LoVo (cell line): ENCODE results near the gene PLXNC1.

Source experiments
- DNase-seq: peaks from one replicate; pipeline ENCODE4 v3.0.0-alpha.2; 2016; ENCODE audit warnings: low spot score

The PLXNC1 gene

GRCh38 chr12:94180558-94181296 is 32.4 kb downstream of the PLXNC1 start:
- DNase-seq, result no peak

DNA sequence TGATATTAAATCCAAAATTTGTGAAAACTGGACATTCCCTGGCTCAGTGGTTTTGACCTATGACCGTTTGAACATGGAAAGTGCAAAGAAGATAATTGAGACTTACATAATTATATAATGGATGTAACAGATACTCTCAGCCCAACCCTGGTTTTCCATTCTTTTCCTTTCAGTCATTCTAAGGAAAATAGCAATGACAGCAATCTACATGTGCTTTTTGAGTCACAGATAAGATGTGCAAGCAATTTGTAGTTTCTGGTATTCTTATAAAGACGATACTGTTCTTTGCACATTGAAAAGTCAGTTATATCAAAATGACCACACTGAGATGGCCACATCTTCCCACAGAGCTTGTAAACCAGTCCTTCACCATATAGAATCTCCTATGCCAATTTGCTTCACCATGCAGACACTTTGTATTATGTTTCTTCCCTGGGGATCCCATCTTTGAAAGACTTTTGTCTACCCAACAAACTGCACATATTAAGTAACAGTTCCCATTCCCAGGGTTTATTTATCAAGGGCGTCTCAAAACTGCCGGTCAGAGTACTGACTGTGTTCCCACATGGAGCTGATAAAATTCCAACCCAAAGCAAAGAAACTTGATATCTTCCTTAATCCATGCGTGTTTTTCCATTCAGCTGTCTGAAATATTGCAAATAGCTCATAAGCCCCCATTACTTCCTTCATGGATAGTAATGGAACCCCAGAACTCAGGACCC is 34.8 kb downstream of the PLXNC1 start:
- DNase-seq, result no peak

DNA sequence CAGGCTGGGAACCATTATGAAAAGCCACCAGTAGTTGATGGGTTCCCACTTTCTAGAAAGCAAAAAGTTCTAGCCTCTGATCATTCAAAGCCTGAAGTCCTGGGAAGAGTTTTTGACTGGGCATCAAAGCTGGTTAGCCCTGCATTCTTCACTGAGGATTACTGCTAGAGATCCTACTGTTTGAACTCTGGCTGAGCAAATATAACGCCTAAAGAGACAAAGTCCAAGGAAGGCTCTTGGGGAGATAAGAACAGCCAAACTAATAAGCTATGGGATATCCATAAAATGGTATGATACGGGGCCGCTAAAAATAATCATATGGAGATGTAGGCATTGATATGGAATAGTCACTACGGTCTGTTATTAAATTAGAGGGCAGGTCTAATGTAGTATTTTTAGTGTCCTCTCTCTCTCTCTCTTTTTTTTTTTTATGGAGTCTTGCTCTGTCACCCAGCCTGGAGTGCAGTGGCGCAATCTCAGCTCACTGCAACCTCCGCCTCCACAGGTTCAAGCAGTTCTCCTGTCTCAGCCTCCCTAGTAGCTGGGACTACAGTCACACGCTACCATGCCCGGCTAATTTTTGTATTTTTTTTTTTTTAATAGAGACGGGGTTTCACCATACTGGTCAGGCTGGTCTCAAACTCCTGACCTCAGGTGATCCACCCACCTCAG is 35.5 kb downstream of the PLXNC1 start:
- peak; percentile 61 for DNase-seq

DNA sequence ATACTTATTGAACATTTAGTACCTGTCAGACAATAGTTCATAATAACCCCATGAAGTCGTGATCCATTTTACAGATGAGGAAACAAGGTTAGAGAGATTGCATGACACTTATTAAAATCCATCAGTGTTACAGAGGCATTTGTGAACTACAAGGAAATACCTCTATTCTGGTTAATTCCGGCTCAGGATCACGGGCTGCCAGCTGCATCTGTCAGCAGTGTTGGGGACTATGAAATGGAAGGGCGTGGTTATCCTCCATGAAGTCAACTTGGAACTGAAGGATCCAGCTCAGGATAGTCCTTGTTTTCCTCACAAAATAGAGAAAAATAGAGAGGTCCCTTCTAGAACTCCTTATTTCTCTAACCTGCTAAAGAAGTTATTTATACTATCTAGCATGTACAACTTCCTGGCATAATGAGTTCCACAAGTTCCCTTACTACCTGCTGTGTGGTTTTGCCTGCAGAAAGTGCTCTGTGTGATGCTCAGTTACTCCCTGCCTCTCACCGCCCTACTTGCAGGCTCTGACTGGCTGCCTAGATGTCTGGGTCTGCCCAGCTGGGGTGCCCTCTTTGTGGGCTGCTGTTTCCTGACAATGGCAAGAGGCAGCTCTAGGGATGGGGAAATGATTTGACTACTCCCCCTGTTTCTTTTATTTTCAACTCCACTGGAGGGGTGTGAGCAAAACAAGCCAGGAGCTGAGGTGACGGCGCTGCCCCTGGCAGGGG is 36.8 kb downstream of the PLXNC1 start:
- DNase-seq, result no peak

DNA sequence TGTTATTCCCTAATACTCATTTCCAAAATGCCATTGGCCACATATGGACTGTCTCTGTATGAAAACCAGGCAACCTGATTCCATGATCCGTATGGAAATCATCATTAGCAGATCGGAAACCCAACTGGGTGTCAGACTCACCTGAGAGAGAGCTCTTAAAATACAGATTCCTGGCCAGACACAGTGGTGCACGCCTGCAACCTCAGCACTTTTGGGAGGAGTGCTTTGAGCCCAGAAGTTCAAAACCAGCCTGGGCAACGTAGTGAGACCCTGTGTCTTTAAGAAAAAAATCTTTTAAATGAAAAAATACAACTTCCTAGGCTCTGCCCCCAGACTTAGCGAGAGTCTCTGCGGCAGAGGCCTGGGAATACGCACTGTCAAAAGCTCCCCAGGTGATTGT is 37.4 kb downstream of the PLXNC1 start:
- no peak for DNase-seq

DNA sequence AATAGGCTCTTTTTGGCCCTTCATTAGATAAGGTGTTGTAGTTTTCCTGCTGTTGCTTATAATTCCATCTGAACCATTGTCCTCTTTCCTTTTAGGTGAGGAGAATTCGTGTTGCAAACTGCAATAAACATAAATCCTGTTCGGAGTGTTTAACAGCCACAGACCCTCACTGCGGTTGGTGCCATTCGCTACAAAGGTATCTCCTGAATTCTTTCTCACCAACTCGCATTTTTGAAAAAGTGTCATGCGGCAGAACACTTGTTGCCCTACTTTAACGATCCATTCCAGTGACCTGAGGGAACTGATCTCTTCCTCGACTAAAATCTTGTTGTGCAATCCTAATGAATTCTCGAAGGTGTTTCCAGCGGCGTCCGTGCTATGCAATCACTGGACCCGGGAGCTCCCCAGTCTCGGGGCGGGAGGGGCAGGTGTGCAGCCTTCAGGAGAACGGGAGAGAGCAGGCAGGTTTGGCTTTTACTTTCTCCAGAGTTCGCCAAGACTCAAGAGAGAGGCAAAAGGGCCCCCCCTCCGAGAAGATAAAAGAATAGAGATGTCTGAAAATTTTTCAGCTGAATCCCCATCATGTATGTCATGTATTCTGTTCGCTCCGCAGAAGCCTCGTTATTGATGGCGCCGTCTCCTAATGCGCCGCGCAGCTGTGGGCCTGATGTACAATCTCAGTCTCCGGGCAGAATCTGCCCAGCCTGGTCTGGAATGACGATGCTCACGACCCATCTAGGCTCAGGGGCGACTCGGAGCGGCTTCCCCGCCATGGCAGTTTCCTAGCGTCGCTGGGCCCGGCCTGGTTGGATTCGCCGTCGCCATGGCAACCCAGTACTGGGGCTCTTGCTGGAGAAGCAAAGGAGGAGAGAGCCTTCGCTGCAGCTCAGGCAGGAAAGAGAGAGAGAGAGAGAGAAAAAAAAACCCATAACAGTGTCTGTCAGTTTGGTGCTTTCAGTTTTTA is 38.2 kb downstream of the PLXNC1 start:
- no peak for DNase-seq

DNA sequence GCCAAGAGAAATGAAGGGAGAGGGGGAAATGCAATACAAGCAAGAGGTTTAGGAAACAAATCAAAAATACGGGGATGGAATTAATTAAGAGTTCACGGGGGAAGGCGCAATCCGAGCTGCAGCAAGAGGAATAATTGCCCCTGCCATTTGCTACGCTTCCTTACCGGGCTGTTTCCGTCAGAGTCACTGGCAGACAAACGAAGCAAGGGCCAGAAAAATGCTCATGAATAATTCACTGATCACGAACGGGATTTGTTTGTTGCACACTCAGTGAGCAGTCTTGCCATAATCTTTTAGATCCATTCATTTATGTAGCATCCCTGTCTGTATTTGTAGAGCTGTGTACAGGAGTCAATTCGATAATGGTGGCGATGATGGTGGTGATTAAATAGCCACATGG is 39.0 kb downstream of the PLXNC1 start:
- DNase-seq, result no peak

GRCh38 chr12:94190623-94191022 is 42.2 kb downstream of the PLXNC1 start:
- DNase-seq, result no peak

GRCh38 chr12:94191023-94191422 is 42.6 kb downstream of the PLXNC1 start:
- DNase-seq, result no peak

GRCh38 chr12:94191811-94192210 is 43.4 kb downstream of the PLXNC1 start:
- DNase-seq, result no peak

DNA sequence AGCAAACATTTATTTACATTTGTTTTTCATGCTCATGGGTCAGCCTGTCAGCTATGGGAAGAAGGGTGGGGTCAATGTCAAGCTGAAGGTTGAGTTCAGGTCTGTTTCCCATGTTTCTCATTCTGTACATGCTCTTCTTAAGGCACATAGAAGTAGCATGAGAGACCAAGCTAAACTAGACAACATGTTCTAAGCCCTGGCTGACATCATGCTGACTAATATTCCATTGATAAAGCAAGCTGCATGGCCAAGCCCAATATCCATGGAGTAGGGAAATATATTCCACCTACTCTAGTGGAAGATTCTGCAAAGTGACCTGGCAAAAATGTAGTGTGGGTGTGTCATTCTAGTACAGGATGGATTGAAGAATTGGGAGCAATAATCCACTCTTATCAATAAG is 44.1 kb downstream of the PLXNC1 start:
- DNase-seq, result no peak

GRCh38 chr12:94193168-94193567 is 44.8 kb downstream of the PLXNC1 start:
- no peak for DNase-seq

DNA sequence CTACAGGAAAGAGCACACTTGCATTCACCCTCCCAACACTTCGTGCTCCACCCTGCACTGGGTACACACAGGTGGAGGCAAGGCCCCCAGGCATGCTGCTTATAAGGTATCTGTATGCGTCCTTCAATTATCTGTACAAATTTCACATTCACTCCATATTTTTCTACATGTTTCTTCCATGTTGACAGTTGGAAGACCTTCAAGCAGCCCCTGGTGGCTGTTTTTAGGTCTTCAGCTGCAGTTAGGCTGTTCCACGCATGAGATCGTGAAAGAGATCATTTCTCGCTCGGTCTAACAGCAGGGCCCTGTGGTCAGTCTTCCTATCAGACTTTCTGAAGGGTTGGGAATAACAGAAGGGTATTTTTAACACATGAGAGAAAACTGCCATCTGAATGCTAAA is 47.1 kb downstream of the PLXNC1 start:
- no peak for DNase-seq

DNA sequence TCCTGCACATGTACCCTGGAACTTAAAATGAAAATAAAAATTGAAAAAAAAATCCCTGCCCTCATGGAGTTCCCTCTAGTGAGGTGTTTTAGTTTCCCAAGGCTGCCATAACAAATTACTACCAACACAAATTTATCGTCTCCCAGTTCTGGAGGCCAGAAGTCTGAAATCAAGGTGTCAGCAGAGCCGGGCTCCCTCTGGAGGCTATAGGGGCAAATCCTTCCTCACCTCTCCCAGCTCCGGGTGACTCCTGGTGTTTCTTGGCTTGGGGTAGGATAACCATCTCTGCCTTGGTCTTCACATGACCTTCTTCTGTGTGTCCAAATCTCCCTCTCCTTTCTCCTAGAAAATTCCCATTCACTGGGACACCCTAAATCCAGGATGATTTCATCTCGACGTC is 50.1 kb downstream of the PLXNC1 start:
- DNase-seq, result no peak

DNA sequence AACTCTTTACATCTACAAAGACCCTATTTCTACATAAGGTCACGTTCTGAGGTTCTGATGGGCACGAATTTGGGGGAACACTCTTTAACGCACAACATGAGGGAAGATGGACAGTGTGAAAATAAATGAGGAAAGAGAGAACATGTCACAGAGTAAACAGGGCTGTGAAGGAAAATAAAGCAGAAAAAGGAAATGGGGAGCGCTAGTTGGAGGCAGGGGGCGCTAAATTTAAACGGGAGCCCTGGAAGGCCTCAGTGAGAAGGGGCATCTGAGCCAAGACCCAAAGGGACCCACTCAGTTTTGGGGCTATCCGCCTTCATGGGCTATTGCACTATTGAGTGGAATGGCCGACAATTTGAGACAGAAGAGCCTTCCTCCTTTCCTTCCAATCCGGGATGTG is 50.5 kb downstream of the PLXNC1 start:
- DNase-seq, result no peak

DNA sequence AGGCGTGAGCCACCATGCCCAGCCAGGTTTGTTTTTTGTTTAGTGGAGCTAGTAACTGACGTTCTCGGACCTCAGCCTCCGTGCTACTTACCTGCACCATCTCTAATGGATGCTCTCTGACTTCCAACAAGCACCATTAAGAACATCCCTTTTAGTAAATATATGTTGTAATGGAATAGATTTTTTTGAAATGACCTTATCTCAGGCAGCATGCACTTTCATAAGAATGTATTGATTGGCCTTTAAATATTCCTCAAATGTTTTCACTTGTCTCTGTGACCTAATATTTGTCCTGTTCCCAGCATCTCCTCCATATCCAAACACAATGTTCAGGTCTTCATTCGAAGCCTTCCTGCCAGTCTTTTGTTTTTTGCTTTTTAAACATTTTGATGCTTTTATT is 51.7 kb downstream of the PLXNC1 start:
- no peak for DNase-seq

GRCh38 chr12:94200695-94201094 is 52.3 kb downstream of the PLXNC1 start:
- no peak for DNase-seq

DNA sequence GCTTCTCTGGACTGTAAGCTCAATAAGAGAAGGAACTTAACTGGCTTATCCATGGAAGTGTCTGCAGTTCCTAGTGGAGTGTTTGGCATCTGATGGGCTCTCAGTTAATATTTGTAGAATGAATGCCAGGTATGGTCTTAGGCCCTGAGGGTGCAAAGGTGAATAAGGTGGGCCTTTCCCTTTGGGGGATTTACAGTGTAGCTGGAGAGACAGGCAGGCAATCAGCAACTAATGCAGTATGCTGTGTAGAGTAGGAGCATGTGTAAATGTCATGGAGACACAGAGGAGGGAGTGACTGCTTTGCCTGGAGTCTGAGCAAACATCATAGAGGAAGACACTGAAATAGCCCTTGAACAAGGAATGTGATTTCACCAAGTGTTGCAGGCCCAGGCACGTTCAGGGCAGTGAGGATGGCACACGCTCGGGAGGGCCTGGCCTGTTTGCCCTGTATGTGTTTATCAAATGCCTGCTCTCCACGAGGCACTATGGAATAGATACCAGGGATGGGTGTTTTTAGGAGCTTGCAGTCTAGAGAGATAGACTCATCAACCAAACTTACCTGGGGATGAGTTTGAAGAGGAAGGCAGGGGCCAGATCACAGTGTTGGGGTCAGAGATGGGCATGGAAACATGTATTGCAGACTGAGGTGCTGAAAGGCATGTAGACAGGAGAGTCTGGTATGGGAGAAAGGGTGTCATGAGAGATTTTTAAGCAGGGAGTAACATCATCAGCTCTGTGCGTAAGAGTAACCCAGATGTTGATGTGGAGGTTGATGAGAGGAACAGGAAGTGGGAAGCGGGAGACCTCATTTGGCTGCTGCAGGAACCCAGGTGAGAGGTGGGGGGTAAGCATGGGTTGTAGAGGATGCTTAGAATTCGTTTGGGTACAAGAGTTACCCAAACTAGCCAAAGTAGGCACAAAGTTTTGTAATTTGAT is 54.1 kb downstream of the PLXNC1 start:
- no peak for DNase-seq

GRCh38 chr12:94203181-94203546 is 54.8 kb downstream of the PLXNC1 start:
- DNase-seq, result no peak

DNA sequence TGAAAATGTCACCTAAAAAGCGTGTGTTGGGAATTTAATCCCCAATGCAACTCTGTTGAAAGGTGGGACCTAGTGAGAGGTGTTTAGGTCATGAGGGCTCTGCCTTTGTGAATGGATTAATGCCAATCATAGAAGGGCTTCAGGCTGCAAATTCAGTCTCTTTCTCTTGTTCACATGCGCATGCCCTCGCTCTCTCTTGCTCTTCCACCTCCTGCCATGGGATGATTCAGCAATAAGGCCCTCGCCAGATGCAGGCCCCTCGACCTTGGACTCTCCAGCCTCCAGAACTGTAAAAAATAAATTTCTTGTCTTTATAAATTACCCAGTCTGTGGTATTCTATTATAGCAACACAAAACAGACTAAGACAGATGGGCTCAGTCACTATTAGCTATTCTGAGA is 55.4 kb downstream of the PLXNC1 start:
- no peak for DNase-seq
